Duodenal mucosa (tissue), 2 donors: ENCODE results near the gene CACNA2D3.

Experiments
- H3K27ac ChIP-seq: one replicate; pipeline ENCODE4 v1.7.0; 2013; ENCODE audit warnings: low read depth, low read length
- H3K27me3 ChIP-seq, 2 donors: one replicate each; pipeline ENCODE4 v1.7.0; 2013; ENCODE audit warnings: low read length in 2 of 2, control low read depth in 1 of 2; ENCODE audit not compliant: insufficient read depth in 2 of 2, control insufficient read depth in 1 of 2
- H3K36me3 ChIP-seq, 2 donors: one replicate each; pipeline ENCODE4 v1.7.0; 2013; ENCODE audit warnings: low read length in 2 of 2, control low read depth in 1 of 2; ENCODE audit not compliant: insufficient read depth in 2 of 2, control insufficient read depth in 1 of 2
- H3K4me1 ChIP-seq, 2 donors: one replicate each; pipeline ENCODE4 v1.7.0; 2013; ENCODE audit warnings: low read length in 2 of 2, control low read depth in 1 of 2; ENCODE audit not compliant: insufficient read depth in 2 of 2, control insufficient read depth in 1 of 2
- H3K4me3 ChIP-seq, 2 donors: one replicate each; pipeline ENCODE4 v1.7.0; 2013; ENCODE audit warnings: low read length in 2 of 2, low read depth in 1 of 2
- H3K9ac ChIP-seq, 2 donors: one replicate each; pipeline ENCODE4 v1.7.0; 2013; ENCODE audit warnings: low read length in 2 of 2, low read depth in 1 of 2
- H3K9me3 ChIP-seq, 2 donors: one replicate each; pipeline ENCODE4 v1.7.0; 2013; ENCODE audit warnings: low read length in 2 of 2, control low read depth in 1 of 2; ENCODE audit not compliant: control insufficient read depth in 1 of 2

The CACNA2D3 gene

GRCh38 chr3:54773271-54773670 is 650.9 kb downstream of the CACNA2D3 start:
- no peak overlapping the region for H3K27ac ChIP-seq
- no peaks in the 10 kb centered on the region for H3K4me1 ChIP-seq
- H3K9me3 ChIP-seq, result no peaks in the 10 kb centered on the region
- H3K4me3 ChIP-seq, result no peak overlapping the region
- H3K9ac ChIP-seq, result no peak overlapping the region
- no peaks in the 10 kb centered on the region for H3K36me3 ChIP-seq
- H3K27me3 ChIP-seq, result no peaks in the 10 kb centered on the region

- H3K4me3 ChIP-seq, result no peak overlapping the region
- no peaks in the 10 kb centered on the region for H3K9me3 ChIP-seq
- H3K9ac ChIP-seq, result no peak overlapping the region
- H3K36me3 ChIP-seq, result no peaks in the 10 kb centered on the region
- H3K27me3 ChIP-seq, result no peaks in the 10 kb centered on the region
- no peaks in the 10 kb centered on the region for H3K4me1 ChIP-seq
- no peak overlapping the region for H3K27ac ChIP-seq
Observed at GRCh38 chr3:54776601-54777000, 654.2 kb downstream of the CACNA2D3 start.

- H3K9me3 ChIP-seq, result no peaks in the 10 kb centered on the region
- H3K27me3 ChIP-seq, result no peaks in the 10 kb centered on the region
- H3K4me1 ChIP-seq, result no peaks in the 10 kb centered on the region
- no peak overlapping the region for H3K4me3 ChIP-seq
- H3K9ac ChIP-seq, result no peak overlapping the region
- H3K27ac ChIP-seq, result no peak overlapping the region
- no peaks in the 10 kb centered on the region for H3K36me3 ChIP-seq
Observed at GRCh38 chr3:54777141-54777540, 654.8 kb downstream of the CACNA2D3 start.

GRCh38 chr3:54780336-54780735 is 658.0 kb downstream of the CACNA2D3 start:
- Histone ChIP-seq H3K4me1 (peaks cover 3 to 14% of the 10 kb centered on the region in 2 donors), H3K27ac (no peak overlapping the region), H3K9ac (no peak overlapping the region), H3K4me3 (no peak overlapping the region), H3K36me3 (no peaks in the 10 kb centered on the region), H3K9me3 (no peaks in the 10 kb centered on the region), H3K27me3 (no peaks in the 10 kb centered on the region)

- Histone ChIP-seq H3K27ac (no peak overlapping the region), H3K9ac (no peak overlapping the region), H3K4me1 (peaks cover 3 to 14% of the 10 kb centered on the region in 2 donors), H3K9me3 (no peaks in the 10 kb centered on the region), H3K4me3 (no peak overlapping the region), H3K36me3 (no peaks in the 10 kb centered on the region), H3K27me3 (no peaks in the 10 kb centered on the region)
Observed at GRCh38 chr3:54781728-54782127, 659.4 kb downstream of the CACNA2D3 start.

- no peak overlapping the region for H3K4me3 ChIP-seq
- H3K36me3 ChIP-seq, result no peaks in the 10 kb centered on the region
- H3K27ac ChIP-seq, result no peak overlapping the region
- H3K4me1 ChIP-seq, result peaks cover 3 to 14% of the 10 kb centered on the region in 2 donors
- no peak overlapping the region for H3K9ac ChIP-seq
- H3K9me3 ChIP-seq, result no peaks in the 10 kb centered on the region
- H3K27me3 ChIP-seq, result no peaks in the 10 kb centered on the region
Observed at GRCh38 chr3:54783611-54784010, 661.3 kb downstream of the CACNA2D3 start.

GRCh38 chr3:54784021-54784420 is 661.7 kb downstream of the CACNA2D3 start:
- Histone ChIP-seq H3K9ac (no peak overlapping the region), H3K4me3 (no peak overlapping the region), H3K36me3 (no peaks in the 10 kb centered on the region), H3K27me3 (no peaks in the 10 kb centered on the region), H3K27ac (no peak overlapping the region), H3K4me1 (peaks cover 3 to 14% of the 10 kb centered on the region in 2 donors), H3K9me3 (no peaks in the 10 kb centered on the region)

- Histone ChIP-seq H3K4me3 (no peak overlapping the region), H3K9me3 (no peaks in the 10 kb centered on the region), H3K27me3 (no peaks in the 10 kb centered on the region), H3K4me1 (peaks cover 3 to 14% of the 10 kb centered on the region in 2 donors), H3K9ac (no peak overlapping the region), H3K36me3 (no peaks in the 10 kb centered on the region), H3K27ac (no peak overlapping the region)
Observed at GRCh38 chr3:54785976-54786375, 663.6 kb downstream of the CACNA2D3 start.

GRCh38 chr3:54790051-54790450 is 667.7 kb downstream of the CACNA2D3 start:
- H3K27me3 ChIP-seq, result no peaks in the 10 kb centered on the region
- no peak overlapping the region for H3K4me3 ChIP-seq
- H3K36me3 ChIP-seq, result no peaks in the 10 kb centered on the region
- H3K9ac ChIP-seq, result no peak overlapping the region
- H3K27ac ChIP-seq, result no peak overlapping the region
- H3K9me3 ChIP-seq, result no peaks in the 10 kb centered on the region
- H3K4me1 ChIP-seq, result peaks cover 0 to 6% of the 10 kb centered on the region in 2 donors

GRCh38 chr3:54791501-54792156 is 669.3 kb downstream of the CACNA2D3 start:
- Histone ChIP-seq H3K36me3 (no peaks in the 10 kb centered on the region), H3K4me3 (no peak overlapping the region), H3K27me3 (no peaks in the 10 kb centered on the region), H3K27ac (no peak overlapping the region), H3K4me1 (peaks cover 0 to 6% of the 10 kb centered on the region in 2 donors), H3K9me3 (no peaks in the 10 kb centered on the region), H3K9ac (no peak overlapping the region)
